ENCODE measurements around the gene LRRC18. TPM values are rescaled to one million over a fixed set of nuclear protein-coding genes. Genes with fewer than 3 reads are reported as not detected.
A peak's percentile ranks its signal among the peaks of the same experiment; 100 is the strongest.

LRRC18 gene
- total RNA-seq, 1 experiment from 2014 or later = not detected

GRCh38 chr10:48976196-48976595, 36.6 kb upstream of the LRRC18 start:
- Histone ChIP-seq H3K27me3 (ENCODE audit: insufficient read depth, low read length) (peaks cover 14% of the 10 kb centered on the region; the same call in 1 of the 2 replicates), H2AFZ (ENCODE audit: low read depth, low read length, poor library complexity, severe bottlenecking) (no peak overlapping the region), H3K9me2 (ENCODE audit: insufficient read depth) (no peaks in the 10 kb centered on the region), H3K4me1 (ENCODE audit: control insufficient read depth in 1 of 2, insufficient read depth in 2 of 2, low read length in 2 of 2) (no peaks in the 10 kb centered on the region), H3K4me2 (ENCODE audit: low read length) (no peak overlapping the region), H3K79me2 (ENCODE audit: insufficient read depth, low read length) (no peaks in the 10 kb centered on the region), H3K36me3 (ENCODE audit: control insufficient read depth in 1 of 2, insufficient read depth in 2 of 2, low read length in 2 of 2) (no peaks in the 10 kb centered on the region), H3K4me3 (replicated peaks in 1 of 2; ENCODE audit: low read depth in 1 of 2, low read length in 2 of 2) (no peak overlapping the region), H3K27ac (ENCODE audit: low read depth, low read length) (no peak overlapping the region), H4K20me1 (ENCODE audit: insufficient read depth) (no peaks in the 10 kb centered on the region), H3K9me3 (ENCODE audit: control insufficient read depth in 1 of 2, insufficient read depth in 1 of 2, low read depth in 1 of 2, low read length in 2 of 2) (no peaks in the 10 kb centered on the region), H3K9ac (ENCODE audit: low read length) (no peak overlapping the region)
- ATAC-seq (peak; percentile 92), DNase-seq (ENCODE audit: low read depth, low spot score) (peak; percentile 18)
- CTCF ChIA-PET = interaction anchor here (0.6 to 2.4 kb wide), 10 partner anchors 10 to 543 kb away, joined by 3 to 14 read pairs (median 6); no protein-coding TSS in a partner anchor
- POLR2A ChIA-PET = no interaction called here
- RAD21 ChIA-PET (ENCODE audit: low non-redundant PET in 1 of 2, low total read pairs in 2 of 2, uncharacterized antibody in 2 of 2, unreplicated experiment in 2 of 2) = interaction anchor here (0.5 to 1.2 kb wide), 4 partner anchors 188 to 536 kb away, joined by 3 to 7 read pairs (median 4); no protein-coding TSS in a partner anchor
- intact Hi-C loops (cut with micrococcal nuclease) = loop anchor here (1.0 to 5.0 kb wide), 3 partner anchors 188 to 537 kb away; no protein-coding TSS in a partner anchor
- TF ChIP-seq EZH2phosphoT487 (IDR thresholded peaks at IDR 0.05; ENCODE audit: borderline replicate concordance) = no peak
- TF ChIP-seq CTCF (IDR thresholded peaks at IDR 0.05 in 2 of 3, conservative IDR thresholded peaks at IDR 0.05 in 1 of 3; ENCODE audit: borderline replicate concordance in 1 of 3, insufficient read depth in 1 of 3, low read depth in 2 of 3, low read length in 2 of 3) = peak; percentile 48 to 53 (median 49); a peak in 5 of 6 replicates
- TF ChIP-seq ATF3 (IDR thresholded peaks at IDR 0.05) = no peak
- no peak for TF ChIP-seq MAX (IDR thresholded peaks at IDR 0.05)
- TF ChIP-seq RAD21 (IDR thresholded peaks at IDR 0.05; ENCODE audit: low read depth) = peak; percentile 64
- TF ChIP-seq ZBTB33 (IDR thresholded peaks at IDR 0.05; ENCODE audit: extremely low read depth, insufficient replicate concordance, low read length) = no peak
- TF ChIP-seq ZFX (IDR thresholded peaks at IDR 0.05) = no peak
- no TSS peak for BruUV-seq (replicated peaks)

Measured in HCT116 (cell line).